NCI-H748 (cell line): ENCODE measurements around the gene FANK1.
"Not testable (repeated sequence)": the region's sequence is repeated elsewhere in the genome, so short reads cannot be mapped to it uniquely, and the experiment has no call there.

Experiments
- DNase-seq: peaks from one replicate; lab custom pipeline; 2025; ENCODE audit not compliant: unreplicated experiment; lab: John Stamatoyannopoulos, UW

Gene FANK1

DNA sequence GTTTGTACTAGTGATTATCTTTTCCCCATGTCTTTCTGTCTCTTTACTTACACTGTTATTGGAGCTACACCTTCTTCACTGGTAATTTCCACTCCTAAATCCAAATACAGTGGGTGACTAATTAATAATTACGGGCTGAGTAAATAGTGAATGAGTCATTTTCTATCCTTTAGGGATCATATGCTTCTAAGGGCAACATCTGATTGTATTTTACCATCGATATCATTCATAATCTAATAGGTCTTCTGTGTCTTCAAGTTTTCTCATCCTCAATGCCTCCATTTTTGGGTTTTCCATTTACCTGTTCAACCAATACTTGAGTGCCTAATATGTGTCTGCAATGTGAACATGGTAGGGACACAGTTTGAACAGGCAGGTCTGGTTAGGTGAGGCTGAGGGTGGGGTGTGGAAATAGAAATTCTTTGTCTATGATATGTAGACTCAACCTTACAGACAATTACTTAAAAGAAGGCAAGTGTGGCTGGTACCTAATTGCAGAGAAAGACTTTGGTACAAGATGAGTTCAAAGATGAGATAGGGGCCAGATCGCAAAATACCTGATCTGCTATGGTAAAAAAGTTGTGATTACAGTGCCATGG, 9.4 kb upstream of the FANK1 start:
- DNase-seq, result no peak

DNA sequence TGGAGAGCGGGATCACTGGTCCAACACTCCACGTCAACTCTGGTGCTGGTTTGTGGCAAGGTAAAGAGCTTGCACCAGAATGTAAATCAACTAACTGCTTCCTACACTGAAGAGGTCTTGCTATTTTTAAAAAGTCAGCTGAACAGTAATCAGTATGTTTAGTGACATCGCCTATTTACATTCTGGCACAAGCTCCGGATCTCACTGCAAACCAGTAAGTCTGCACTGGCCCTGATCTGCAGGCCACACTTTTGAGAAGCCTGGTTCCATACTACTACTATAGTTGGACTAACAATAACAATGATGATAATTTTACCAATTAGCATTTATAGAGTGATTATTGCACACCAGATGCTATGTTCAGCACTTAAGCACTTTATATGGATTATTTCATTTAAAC, 6.9 kb upstream of the FANK1 start:
- DNase-seq, result not testable (repeated sequence)

DNA sequence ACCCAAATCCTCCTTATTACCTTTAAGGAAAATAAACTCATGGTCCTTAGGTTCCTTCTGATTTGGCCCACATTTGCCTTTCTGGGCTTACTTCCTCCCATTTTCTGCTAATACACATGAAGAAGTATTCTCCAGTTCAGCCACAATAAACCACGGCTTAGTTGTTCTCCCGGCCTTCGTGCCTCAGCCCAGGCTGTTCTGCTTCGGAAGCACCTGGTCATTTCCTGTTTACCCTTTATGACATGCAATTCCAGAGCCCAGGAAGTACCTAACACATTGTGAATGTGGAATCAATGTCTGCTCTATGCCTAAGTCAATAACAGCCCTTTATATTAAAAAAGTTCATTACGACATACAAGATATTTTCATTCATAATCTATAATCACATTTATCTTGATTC, 4.0 kb upstream of the FANK1 start:
- DNase-seq, result peak; percentile 35

DNA sequence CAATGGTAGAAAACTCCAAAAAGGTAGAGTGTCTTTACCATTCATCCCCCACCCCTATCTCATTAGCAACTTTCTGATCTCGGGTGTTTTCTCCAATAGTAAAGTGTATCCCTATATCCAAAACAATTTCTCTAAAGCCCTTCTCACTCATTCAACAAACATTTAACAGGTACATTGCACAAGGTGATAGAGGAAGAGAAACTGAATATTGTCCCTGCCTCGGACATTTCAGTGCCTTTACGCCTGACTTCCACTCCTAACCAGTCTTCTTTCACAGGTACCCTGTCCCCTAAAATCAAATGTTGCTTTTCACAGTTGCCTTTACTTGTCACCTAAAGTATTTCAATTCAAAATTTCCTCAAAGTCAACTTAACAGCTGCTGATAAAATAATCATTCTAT, 2.2 kb upstream of the FANK1 start:
- not testable (repeated sequence) for DNase-seq

- DNase-seq, result peak; percentile 31
These were observed 955 bp upstream of the FANK1 start for GRCh38 chr10:125895130-125896087.

GRCh38 chr10:125897317-125897716, 953 bp downstream of the FANK1 start:
- not testable (repeated sequence) for DNase-seq

- DNase-seq, result not testable (repeated sequence)
These were observed 4.6 kb downstream of the FANK1 start for GRCh38 chr10:125900963-125901362.

DNA sequence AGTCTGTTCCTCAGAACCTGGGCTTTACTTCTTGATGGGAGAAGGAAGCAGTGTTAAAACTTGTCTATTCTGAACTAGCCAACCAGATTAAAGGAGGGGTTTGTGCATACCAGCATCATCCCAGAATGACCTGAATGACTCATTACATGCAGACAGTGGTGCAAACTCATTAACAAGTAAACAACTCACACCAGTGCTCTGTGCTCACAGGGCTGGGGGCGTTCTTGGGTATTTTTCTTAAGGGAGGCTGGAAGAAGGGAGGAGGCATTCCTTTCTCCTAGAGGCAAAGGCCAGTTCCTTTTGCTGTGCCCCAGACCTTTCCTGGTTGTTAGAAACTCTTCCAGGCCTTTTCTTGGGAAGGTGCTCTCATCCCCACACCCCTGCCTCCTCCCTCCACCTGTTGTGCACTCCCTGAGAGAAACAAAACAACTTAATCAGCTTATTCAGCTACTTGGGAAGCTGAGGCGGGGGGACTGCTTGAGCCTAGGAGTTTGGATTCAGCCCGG, 6.8 kb downstream of the FANK1 start:
- not testable (repeated sequence) for DNase-seq

DNA sequence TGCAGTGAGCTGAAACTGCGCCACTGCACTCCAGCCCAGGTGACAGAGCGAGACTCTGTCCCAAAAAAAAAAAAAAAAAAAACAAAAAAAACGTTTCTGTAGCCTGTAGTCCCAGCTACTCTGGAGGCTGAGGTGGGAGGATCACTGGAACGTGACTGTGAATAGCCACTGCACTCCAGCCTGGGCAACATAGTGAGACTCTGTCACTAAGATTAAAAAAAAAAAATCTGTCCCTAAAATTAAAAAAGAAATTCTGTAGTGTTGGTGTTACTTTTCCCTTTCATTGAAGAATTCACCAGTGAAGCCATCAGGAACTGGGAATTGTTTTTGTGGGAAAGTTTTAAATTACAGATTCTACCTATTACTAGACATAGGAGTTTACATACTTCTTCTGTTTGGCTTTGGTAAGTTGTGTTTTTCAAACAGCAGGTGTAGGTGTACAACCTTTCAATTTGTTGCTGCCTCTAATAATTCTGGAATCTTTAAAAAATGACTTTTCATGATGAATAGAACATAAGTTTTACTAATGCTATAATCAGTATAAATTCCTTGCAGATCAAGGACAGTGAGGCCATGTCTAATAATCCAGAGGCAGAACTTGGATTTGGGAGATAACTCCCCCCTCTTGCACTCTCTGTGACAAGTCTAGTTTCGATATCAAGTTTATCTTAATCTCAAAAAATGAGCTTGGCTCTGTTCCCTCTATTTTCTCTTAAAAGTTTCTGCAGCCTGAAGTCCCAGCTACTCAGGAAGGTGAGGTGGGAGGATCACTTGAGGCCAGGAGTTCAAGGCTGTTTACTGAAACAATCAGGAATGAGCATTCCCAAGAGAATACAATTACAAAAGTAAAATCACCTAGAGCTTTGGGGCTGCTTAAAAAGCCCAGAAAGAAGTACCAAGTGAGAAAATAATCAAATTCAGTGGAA, 9.0 kb downstream of the FANK1 start:
- DNase-seq, result peak; percentile 2

GRCh38 chr10:125907598-125907997, 11.2 kb downstream of the FANK1 start:
- not testable (repeated sequence) for DNase-seq

- not testable (repeated sequence) for DNase-seq
These were observed 12.4 kb downstream of the FANK1 start for GRCh38 chr10:125908813-125909212.

GRCh38 chr10:125909491-125909890, 13.1 kb downstream of the FANK1 start:
- DNase-seq, result not testable (repeated sequence)

GRCh38 chr10:125911145-125911544, 14.8 kb downstream of the FANK1 start:
- DNase-seq, result no peak

GRCh38 chr10:125911990-125912389, 15.6 kb downstream of the FANK1 start:
- DNase-seq, result peak; percentile 90

GRCh38 chr10:125913277-125913676, 16.9 kb downstream of the FANK1 start:
- DNase-seq, result peak; percentile 34

DNA sequence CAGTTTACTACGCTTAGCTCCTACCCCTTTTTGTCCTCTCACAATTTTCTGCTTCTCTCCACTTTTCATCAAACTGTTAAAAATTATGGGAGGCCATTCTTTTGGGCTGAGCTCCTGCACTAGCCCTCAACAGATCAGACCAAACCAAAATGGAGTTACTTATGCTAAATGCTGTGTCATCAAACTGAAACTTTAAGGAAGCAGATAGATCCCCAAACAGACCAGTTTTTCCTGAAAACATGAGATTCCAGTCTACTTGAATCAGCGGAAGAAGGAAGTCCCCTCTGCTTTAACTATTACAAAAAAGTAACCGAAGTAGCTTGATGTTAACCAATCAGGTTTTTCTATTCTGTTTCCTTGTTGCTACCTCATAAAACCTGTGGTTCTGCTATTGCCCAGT, 20.6 kb downstream of the FANK1 start:
- no peak for DNase-seq

DNA sequence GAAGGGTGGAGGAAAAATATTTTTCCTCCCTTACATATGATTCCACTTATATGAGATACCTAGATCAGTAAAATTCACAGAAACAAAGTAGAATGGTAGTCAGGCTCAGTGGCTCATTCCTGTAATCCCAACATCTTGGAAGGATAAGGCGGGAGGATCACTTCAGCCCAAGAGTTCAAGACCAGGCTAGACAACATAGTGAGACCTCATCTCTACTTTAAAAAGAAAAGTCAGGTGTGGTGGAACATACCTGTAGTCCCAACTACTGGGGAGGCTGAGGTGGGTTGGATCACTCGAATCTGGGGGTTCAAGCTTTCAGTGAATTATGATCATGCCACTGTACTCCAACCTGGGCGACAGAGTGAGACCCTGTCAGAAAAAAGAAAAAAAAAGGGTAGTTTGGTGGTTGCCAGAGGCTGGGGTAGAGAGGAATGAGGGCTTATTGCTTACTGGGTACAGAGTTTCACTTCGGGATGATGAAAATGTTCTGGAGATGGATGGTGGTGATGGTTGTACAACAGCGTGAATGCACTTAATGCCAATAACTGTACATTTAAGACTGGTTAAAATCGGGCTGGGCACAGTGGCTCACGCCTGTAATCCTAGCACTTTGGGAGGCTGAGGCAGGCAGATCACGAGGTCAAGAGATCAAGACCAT, 21.5 kb downstream of the FANK1 start:
- not testable (repeated sequence) for DNase-seq

- DNase-seq, result not testable (repeated sequence)
These were observed 25.4 kb downstream of the FANK1 start for GRCh38 chr10:125921643-125922306.

GRCh38 chr10:125925262-125925834, 29.0 kb downstream of the FANK1 start:
- no peak for DNase-seq
